Islet precursor cell (in vitro differentiated cells): ENCODE results near the gene CCDC92.
"Not testable (repeated sequence)": the region's sequence is repeated elsewhere in the genome, so short reads cannot be mapped to it uniquely, and the experiment has no call there.

Experiments
- DNase-seq: peaks from one replicate; pipeline ENCODE4 v3.0.0-alpha.2; 2018

The CCDC92 gene

GRCh38 chr12:123948796-123949769, 23.5 kb downstream of the CCDC92 start:
- no peak for DNase-seq

- no peak for DNase-seq
Measured at GRCh38 chr12:123948401-123948795, 24.2 kb downstream of the CCDC92 start.

DNA sequence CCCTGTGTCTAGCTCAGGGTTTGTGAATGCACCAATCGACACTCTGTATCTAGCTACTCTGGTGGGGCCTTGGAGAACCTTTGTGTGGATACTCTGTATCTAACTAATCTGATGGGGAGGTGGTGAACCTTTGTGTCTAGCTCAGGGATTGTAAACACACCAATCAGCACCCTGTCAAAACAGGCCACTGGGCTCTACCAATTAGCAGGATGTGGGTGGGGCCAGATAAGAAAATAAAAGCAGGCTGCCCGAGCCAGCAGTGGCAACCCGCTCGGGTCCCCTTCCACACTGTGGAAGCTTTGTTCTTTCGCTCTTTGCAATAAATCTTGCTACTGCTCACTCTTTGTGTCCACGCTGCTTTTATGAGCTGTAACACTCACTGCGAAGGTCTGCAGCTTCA, 25.1 kb downstream of the CCDC92 start:
- not testable (repeated sequence) for DNase-seq

GRCh38 chr12:123946516-123947505, 25.8 kb downstream of the CCDC92 start:
- not testable (repeated sequence) for DNase-seq

DNA sequence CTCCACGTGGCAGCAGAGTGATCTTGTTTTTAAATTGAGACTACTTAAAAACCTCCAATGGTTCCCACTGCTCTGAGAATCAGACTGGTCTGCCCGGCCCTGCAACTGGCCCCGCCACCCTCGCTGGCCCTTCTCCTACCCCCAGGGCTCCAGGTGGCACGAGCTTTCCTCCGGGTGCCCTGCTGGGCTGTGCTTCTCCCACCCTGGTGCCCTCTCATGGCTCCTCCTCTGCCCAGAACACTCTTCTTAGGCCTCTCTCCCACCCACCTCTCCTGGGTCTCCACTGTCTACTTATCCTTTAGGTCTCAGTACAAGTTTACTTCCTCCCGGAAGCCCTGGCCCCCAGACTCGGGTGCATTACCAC, 26.5 kb downstream of the CCDC92 start:
- no peak for DNase-seq

GRCh38 chr12:123945287-123946151, 27.1 kb downstream of the CCDC92 start:
- DNase-seq, result no peak

DNA sequence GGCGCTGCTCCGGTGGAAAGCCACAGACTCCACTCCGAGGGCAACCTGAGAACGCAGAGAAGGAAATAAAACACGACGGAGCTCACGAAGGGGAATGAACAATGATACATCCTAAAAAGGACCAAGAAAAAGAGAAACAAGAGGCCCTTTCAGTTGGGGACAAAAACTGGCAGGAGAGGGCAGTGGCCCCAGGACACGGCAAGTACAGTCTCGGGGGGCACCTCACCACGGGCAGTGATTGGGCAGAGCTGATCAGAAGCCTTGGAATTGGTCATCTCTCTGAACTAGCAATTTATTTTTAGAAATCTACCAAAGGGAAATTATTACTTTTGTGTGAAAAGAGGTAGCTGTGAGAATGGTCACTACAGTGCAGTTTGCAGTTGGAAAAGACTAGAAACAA, 27.9 kb downstream of the CCDC92 start:
- DNase-seq, result no peak

DNA sequence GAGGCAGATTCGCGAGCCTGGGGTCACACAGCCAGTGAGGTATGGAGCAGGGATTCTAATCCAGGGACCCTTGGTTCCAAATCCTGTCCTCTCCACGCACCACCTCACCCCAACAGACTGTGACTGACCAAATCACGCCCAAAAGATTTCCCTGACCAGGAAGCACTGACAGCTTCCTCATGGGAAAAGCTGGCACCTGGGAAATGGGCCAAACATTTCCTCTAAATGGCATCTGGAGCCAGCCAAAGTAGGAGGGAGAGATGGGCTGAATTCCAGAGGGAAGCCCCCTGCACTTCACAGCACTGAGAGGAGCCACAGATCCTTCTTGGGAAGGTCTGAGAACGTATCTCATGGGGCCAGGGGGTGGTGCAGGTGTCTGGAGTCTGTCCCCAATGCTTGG, 28.8 kb downstream of the CCDC92 start:
- peak; percentile 40 for DNase-seq

- peak; percentile 48 for DNase-seq
Measured at GRCh38 chr12:123942911-123943648, 29.6 kb downstream of the CCDC92 start.

GRCh38 chr12:123942238-123942653, 30.4 kb downstream of the CCDC92 start:
- peak; percentile 32 for DNase-seq

GRCh38 chr12:123941624-123942237, 30.9 kb downstream of the CCDC92 start:
- peak; percentile 51 for DNase-seq

- peak; percentile 68 for DNase-seq
Measured at GRCh38 chr12:123941000-123941399, 31.6 kb downstream of the CCDC92 start.

- peak; percentile 40 for DNase-seq
Measured at GRCh38 chr12:123940627-123940966, 32.0 kb downstream of the CCDC92 start.

DNA sequence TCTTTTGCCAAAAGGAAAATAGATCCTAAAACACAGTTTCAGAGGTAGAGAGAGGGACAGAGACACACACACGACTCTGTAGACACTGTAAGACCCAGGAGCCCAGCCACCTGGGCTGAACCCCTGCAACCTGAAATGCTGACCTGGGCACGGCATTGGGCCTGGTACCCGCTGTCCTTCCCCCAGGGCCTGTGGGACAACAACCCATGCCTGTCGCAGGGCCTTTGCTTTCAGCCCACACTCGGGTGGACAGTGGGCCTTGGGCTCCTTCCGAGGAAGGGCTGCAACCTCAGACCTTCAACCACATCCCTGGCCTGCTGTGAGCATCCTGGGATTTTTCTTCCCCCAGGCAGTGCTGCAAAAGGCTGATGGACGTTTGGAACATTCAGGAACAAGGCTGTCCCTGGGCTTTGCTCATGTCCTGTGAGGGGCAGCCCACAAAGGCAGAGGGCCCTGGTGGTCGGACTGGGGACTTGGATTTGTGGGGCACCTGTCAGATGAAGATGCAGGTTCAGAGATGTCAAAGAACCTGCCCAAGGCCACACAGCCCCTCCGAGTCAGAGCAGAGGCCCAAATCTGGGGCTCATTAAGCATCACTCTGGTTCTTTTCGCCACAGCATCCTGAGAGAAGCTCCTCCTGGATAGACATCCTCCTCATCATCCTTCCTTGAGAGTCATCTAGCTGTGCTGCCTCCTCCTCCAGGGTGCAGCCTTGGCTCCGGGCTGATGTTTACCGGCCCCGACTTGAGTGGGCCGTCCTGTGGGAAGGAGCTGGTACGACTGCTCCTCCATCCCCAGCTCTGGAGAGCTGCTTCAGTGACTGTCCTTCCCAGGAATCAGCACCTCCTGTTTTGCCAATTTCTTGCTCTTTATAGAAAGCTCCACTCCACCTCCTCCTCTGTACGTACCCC, 32.7 kb downstream of the CCDC92 start:
- peak; percentile 33 for DNase-seq

DNA sequence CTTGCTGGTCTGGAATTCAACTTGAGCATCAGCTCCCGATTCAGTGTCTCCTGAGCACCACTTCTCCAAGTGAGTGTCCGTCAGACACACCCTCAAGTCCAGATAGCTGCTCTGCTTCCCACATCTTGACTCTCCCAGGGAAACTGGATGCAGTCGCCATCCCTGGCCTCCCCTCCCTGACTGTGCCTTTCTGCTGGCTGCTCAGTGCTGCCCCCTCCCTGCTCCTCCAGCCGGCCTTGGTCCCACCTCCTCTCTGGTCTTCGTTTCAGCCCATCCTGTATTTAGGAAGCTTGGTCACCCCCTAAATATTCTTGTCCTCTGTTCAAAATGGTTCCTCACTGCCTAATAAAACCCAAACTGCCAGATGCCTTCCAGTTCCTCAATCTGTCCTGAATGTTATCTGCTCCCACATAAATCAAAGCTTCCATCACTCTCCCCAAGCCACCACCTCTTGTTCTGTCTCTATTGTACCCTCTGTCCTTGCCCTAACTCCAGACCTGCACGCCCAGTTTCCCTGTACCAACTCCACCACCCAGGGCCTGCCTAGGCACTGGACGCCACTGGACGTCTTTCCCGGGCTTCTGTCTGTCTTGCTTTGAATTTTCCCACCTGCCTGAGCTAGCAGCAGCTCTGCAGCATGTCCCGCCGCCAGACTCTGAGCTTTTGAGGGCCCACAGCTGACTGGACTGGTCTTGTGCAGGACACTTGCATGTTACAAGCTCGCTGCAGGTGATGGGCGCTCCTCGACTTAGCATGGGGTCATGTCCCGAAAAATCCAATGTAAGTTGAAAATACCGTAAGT, 33.8 kb downstream of the CCDC92 start:
- DNase-seq, result peak; percentile 72

- peak; percentile 65 for DNase-seq
Measured at GRCh38 chr12:123937707-123938591, 34.7 kb downstream of the CCDC92 start.

- DNase-seq, result no peak
Measured at GRCh38 chr12:123936956-123937706, 35.5 kb downstream of the CCDC92 start.
